EL (cell line): ENCODE data around the gene SRCIN1.
"Not testable (repeated sequence)": the region's sequence is repeated elsewhere in the genome, so short reads cannot be mapped to it uniquely, and the experiment has no call there.

Source experiments
- DNase-seq: peaks from one replicate; pipeline ENCODE4 v3.0.0-alpha.2; 2016

The SRCIN1 gene

DNA sequence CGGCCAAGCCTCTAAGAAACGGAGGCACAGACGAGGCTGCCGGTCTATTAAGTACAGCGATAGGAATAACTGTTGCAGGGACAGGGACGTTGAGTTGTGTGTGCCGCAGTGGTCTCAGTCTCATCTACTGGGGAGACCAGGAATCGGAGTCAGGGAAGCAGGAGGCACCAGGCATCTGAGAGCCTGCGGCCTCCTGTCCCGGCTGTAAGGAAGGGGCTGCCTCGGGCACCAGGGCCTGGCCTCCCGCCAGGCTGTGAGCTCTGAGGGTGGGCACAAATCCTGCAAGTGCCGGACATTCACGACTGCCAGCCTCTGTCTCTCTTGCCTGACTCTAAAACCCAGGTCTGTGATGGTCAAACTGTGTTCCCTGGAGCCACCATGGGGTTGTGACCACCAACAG lies 101.5 kb downstream of the SRCIN1 start:
- DNase-seq = no peak

DNA sequence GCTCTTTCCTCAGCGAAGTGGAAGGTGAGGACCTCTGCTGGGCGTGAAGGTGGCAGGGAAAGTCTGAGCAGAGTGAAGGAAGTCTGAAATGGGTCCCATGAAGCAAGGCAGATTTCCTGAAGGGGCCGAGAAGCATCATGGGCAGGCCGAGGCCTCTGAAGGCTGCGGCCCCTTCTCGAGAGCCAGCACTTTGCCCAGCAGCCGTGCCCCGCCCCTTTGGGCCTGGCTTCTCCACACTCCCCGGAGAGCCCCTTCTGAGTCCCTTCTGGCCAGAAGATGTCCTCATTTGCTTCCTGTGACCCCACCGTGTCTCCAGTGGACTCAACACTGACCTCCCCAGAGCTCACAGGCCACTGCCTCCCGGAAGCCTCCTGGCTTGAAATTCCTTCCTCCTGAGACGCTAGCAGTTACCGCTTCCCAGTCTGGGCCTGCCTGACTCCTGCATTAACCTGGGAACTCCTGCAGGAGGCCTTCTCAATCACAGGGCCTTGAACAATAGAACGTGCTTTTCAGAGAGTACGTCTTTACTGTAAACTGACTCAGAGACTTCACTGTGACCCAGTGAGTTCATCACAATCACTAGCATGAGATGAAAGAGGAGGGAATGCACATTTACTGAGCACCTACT lies 102.4 kb downstream of the SRCIN1 start:
- not testable (repeated sequence) for DNase-seq

GRCh38 chr17:38501718-38502117 lies 104.0 kb downstream of the SRCIN1 start:
- not testable (repeated sequence) for DNase-seq

DNA sequence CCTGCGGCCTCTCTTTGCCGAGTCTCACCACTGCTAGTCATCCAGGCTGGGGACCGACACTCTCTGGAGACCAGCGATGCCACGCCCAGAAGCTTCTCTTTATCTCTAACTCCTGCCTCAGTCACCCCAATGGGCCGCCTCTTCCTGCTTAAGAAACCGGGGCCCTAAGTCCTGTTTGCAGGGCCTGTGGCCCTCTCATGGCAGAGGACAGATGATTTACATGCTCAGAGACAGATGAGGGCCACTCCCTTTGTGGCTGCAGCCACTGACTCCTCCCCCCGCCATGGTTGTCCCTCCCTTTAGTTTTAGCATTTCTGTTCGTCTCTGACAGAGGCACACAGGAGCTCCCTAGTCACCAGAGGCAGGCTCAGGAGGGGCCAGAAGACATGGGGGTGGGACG lies 106.5 kb downstream of the SRCIN1 start:
- DNase-seq = not testable (repeated sequence)

DNA sequence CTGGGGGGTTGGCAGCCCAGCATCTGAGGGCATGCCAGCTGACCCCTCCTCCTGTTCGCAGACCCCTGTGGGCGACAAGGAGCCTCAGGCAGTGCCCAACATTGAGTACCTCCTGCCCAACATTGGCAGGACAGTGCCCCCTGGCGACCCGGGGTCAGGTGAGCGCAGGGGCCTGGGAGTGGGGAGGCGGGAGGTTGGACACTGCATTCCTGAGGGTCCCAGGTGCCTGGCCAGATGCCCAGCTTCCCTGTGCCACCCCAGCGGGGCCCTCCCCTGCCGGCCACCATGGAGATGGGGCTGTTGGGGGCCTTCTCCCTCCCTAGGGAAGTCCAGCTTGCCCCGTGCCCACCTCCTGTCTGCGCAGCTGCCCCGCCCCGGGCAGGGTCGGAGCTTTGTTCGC lies 107.4 kb downstream of the SRCIN1 start:
- no peak for DNase-seq

- DNase-seq = not testable (repeated sequence)
These were observed 108.1 kb downstream of the SRCIN1 start for GRCh38 chr17:38497656-38498055.

- DNase-seq = not testable (repeated sequence)
These were observed 111.6 kb downstream of the SRCIN1 start for GRCh38 chr17:38494152-38494551.

DNA sequence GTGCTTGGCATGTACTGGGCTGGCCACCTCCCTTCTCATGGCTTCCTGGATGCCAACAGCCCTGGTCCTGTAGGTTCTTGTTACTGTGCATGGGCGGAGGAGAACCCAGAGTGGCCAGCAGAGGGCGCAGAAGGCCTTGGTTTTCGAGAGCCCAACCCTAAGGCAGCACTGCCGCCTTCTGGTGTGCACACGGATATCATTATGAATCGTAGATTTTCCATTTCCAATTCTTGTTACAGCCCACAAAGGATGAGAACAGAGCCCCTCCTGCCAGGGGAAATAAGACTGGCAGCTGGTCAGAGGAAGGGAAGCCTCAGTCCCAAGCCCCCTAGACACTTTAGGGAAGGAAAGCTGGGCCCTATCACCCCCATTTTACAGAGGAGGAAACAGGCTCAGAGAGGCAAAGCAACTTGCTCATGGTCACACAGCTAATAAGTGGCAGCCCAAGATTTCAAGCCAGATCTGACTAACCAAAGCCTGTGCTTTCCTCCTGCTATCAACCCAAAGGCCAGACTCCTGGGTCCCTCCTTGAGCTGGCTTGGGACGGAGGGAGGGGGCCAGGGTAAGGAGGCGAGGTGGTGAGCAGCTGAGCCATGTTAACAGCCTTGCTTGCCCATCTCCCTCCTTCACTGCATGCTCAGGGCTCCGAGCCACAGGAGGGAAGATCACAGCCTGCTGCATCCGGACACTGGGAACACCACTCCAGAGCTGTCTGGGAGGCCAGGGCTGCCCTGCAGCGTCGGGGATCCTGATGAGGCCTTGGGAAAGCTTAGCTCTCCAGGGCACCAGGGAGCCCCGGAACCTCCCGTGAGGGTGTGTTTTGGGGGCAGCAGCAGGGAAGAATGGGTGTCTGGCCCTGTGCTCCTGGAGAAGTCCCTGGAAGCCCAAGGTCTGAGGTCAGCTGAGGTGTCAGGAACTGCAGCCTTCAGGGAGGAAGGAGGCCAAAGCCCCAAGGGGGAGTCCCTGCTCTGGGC lies 113.4 kb downstream of the SRCIN1 start:
- peak; percentile 83 for DNase-seq

DNA sequence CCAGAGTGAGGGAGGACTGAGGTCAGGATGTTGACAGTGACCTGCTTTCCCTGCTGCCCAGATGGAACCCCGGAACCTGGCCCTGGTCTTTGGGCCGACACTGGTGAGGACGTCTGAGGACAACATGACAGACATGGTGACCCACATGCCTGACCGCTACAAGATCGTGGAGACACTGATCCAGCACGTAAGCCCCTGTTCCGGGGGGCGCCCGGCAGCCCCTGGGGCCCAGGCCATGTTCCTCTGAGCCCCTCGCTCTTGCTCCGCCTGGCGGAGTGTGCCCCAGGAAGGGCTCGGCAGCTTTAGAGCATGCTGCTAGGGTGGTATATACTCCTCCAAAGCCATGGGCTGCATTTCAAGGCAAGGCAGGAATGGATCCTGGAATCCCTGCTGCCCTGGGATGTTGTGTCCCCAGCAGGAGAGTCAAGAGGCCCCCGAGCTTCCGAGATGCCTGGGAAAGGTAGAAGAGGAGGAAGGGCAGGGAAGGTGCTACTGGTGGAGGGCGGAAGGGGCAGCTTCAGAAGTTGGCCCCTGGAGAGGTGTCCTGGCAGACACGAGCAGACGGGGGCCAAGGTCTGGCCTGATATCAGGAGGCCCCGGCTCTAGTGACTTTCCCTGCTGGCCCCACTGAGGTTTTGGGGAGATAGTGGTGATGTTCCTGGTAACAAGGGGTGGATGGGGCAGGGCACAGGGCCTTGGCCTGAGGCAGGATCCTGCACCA lies 114.2 kb downstream of the SRCIN1 start:
- not testable (repeated sequence) for DNase-seq

- DNase-seq = not testable (repeated sequence)
These were observed 116.0 kb downstream of the SRCIN1 start for GRCh38 chr17:38489774-38490173.

GRCh38 chr17:38485681-38486298 lies 120.0 kb downstream of the SRCIN1 start:
- DNase-seq = not testable (repeated sequence)

- no peak for DNase-seq
These were observed 120.6 kb downstream of the SRCIN1 start for GRCh38 chr17:38485146-38485468.

DNA sequence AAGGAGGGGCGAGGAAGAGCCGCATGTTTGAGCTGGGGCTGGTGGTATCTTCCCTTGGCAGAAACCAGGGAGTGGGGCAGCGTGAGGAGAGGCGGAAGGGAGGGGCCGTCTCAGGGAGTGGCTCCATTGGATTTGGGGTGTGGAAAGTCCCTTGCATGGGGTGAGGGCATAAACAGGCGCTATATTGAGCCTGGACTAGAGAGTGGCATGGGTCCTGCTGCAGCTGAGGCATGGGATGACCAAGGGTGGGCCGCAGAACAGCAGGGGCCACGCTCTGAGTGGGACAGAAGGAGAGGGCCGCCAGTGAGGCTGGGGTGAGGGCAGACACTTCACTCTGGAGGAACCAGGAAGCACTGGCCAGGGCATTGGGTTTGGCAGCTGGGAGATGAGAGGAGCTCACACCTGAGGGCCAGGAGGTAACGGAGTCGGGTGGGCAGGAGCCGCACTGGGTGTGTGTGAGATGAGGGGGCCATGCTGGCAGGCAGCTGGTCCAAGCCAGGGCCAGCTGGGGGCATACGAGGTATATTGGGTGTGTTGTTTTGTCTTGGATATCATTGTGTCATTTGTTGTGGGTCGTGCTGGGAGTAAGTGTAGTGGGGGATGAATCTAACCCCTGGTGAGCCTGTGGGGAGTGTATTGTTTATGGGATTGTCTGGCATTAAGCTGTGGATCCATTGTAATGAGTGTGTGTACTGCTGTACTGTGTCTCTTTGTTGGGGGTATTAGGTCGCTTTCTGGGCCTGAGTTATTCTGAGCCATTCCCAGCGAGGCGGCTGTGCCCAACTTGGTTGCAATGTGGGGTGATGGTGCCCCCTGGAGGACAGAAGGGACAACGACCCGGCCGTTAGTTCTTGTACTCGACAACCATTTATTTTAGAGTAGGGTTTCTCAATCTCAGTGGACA lies 121.3 kb downstream of the SRCIN1 start:
- DNase-seq = peak; percentile 76

GRCh38 chr17:38482700-38483043 lies 123.1 kb downstream of the SRCIN1 start:
- DNase-seq = not testable (repeated sequence)

DNA sequence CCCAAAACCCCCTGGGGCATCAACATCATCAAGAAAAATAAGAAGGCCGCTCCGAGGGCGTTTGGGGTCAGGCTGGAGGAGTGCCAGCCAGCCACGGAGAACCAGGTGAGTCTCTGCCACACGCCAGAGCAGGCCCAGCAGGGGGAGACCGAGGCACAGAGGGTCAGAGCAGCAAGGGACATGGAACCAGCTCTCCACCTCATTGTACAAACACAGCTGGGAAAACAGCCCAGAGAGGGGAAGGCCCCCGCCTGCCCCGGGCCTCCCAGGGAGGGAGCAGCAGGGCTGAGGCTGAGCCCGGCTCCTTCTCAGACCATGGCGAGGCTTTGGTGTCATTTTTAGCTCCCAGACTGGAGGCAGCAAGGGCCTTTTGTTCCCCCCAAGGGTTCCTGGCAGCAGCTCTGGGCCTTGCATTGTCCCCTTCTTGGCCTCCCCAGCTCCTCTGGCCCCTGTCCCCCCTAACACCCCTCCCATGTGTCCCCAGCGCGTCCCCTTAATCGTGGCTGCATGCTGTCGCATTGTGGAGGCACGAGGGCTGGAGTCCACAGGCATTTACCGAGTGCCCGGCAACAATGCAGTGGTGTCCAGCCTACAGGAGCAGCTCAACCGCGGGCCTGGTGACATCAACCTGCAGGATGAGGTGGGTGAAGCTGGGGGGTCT lies 123.6 kb downstream of the SRCIN1 start:
- DNase-seq = not testable (repeated sequence)
